Regular cardiac myocyte (primary cell): ENCODE results near the gene HDAC8. TPM values are rescaled to one million over a fixed set of nuclear protein-coding genes. Genes with fewer than 3 reads are reported as not detected.

ENCODE experiments used
- total RNA-seq: library from RNA; depleted of rRNA; stranded (reverse); fragments of >200 nt; gene quantifications from 2 replicates; pipeline ENCODE4 v1.2.3, GENCODE V29; 2014

The HDAC8 gene
- total RNA-seq = 28.6 and 36.4 TPM in 2 replicates

DNA sequence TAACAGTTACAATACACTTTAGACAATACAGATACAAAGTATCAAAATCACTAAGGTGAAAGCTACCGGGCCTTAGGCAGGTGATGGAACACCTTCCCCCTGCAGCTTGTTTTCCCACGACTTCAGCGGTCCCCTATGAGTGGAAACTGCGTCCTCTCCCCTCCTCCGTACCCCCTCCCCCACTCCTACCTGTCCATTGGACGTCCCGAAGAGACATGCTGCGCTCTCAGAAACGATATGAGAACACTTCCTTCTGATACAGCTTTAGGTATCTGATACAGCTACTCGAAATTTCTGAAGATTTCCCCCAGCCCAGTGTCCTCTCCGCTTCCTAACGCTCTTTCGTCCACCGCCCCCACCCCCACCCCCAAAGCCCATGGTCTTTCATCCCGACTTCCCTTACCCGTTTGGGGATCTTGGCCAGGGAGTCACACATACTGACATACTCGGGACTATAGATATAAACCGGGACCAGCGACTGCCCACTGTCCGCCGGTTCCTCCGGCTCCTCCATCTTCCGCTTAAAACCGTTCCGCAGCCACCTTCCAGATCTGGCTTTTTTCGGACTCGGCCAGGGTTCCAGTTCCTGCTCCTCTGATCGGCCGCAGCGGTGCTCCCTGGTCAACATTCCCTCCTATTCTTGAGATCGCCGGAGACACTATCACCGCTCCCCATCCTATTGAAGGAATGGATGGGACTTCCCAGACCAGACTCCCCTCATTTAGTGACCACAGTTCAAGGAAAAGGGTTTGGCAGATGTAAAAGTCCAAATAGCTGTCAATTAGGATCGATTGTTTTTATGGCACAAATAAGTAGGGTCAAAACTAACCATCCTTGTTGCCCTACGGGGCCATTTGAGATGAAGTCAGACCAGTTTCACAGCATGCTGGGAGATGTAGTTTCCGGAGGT is at the start of gene HDAC8:
HDAC8 (minus strand) TSS at position 596 of the 910 bp plus-strand sequence; CDS start at position 514, 82 bp downstream.

DNA sequence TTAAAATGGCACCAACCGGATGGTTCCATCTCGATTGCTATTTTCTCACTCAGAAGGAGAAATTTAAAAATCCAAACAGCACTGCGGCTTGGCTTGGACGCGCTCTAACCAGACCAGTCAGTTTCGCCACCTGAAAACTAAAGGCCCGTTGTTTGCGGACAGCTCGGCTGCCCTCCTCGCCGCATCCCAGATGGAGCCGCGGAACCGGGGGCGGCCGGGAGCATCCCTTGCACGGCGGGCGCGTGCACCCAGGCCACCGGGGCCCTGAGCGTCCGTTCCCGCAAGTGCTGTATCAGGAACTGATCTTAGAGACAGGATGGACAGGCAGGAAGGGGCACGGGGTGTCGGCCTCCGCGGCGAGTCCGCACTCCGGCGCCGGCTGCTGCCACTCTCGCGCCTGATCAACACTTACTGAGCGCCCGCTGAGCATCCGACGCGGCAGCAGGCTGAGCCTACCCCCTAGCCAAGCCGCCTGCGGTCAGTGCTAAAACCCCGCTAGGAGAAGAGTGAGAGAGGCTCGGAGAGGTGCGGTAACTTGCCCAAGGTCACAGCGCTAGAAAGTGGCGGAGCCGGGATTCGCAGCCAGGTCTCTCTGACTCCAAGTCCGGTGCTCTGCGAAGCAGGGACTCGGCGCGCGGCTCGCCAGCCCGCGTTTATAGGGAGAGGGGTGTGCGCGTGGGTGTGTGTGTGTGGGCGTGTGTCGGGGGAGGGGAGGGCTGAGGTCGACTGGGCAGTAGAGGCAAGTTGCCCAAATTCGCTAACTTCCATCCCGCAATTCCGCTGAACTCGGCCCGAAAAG is 267.2 kb downstream of the HDAC8 start, which contains the start of gene CITED1:
CITED1 (minus strand) TSS at position 629 of the 799 bp plus-strand sequence. CDS start 3,045 bp downstream, outside the sequence.

Other genes starting within 250 kb of the HDAC8 start
- 5.0 and 6.2 TPM in 2 replicates for gene PHKA1, start 141.5 kb upstream of the HDAC8 start, total RNA-seq
- gene DMRTC1B, start 204.0 kb upstream of the HDAC8 start, total RNA-seq = not detected in 2 replicates
- gene FAM236B, start 209.8 kb upstream of the HDAC8 start, total RNA-seq = not detected in 2 replicates
- gene FAM236D, start 235.4 kb upstream of the HDAC8 start, total RNA-seq = not detected in 2 replicates